GM18951 (cell line): ENCODE results near the gene GALNT16.
"Not testable (repeated sequence)": the region's sequence is repeated elsewhere in the genome, so short reads cannot be mapped to it uniquely, and the experiment has no call there.

ENCODE experiments used
- POLR2A ChIP-seq: IDR thresholded peaks from 4 replicates; pipeline ENCODE4 v1.6.1; 2011; ENCODE audit warnings: mild to moderate bottlenecking; ENCODE audit not compliant: insufficient read length, insufficient read depth; ENCODE audit errors: extremely low read depth
- in situ Hi-C: fragments of 300-500 bp; cut with MboI; formaldehyde crosslinking; loops from one replicate; pipeline ENCODE4 v1.12.0; 2022; ENCODE audit warnings: low sequenced_read_pairs, mixed read lengths, inconsistent platforms; ENCODE audit not compliant: unreplicated experiment

Gene GALNT16

GRCh38 chr14:69261761-69262331 lies 1.9 kb downstream of the GALNT16 start:
- TF ChIP-seq POLR2A: no peak
- in situ Hi-C loops: no loop called here

GRCh38 chr14:69262516-69262915 lies 2.6 kb downstream of the GALNT16 start:
- no peak for TF ChIP-seq POLR2A
- in situ Hi-C loops: no loop called here

- in situ Hi-C loops: no loop called here
- no peak for TF ChIP-seq POLR2A
Measured at GRCh38 chr14:69263364-69263763, 3.4 kb downstream of the GALNT16 start.

GRCh38 chr14:69263771-69264170 lies 3.8 kb downstream of the GALNT16 start:
- no peak for TF ChIP-seq POLR2A
- in situ Hi-C loops: no loop called here

GRCh38 chr14:69266572-69267345 lies 6.8 kb downstream of the GALNT16 start:
- in situ Hi-C loops: no loop called here
- no peak for TF ChIP-seq POLR2A

GRCh38 chr14:69267492-69267891 lies 7.5 kb downstream of the GALNT16 start:
- in situ Hi-C loops: no loop called here
- no peak for TF ChIP-seq POLR2A

GRCh38 chr14:69268223-69268622 lies 8.3 kb downstream of the GALNT16 start:
- in situ Hi-C loops: no loop called here
- no peak for TF ChIP-seq POLR2A

GRCh38 chr14:69268763-69269162 lies 8.8 kb downstream of the GALNT16 start:
- in situ Hi-C loops: no loop called here

GRCh38 chr14:69269381-69269780 lies 9.4 kb downstream of the GALNT16 start:
- no peak for TF ChIP-seq POLR2A
- in situ Hi-C loops: no loop called here

More at GRCh38 chr14:69268763-69269162, 8.8 kb downstream of the GALNT16 start:
- TF ChIP-seq POLR2A: no peak

GRCh38 chr14:69270097-69270496 lies 10.1 kb downstream of the GALNT16 start:
- TF ChIP-seq POLR2A: no peak
- in situ Hi-C loops: no loop called here

GRCh38 chr14:69270795-69271708 lies 11.1 kb downstream of the GALNT16 start:
- in situ Hi-C loops: no loop called here
- no peak for TF ChIP-seq POLR2A

GRCh38 chr14:69274321-69274720 lies 14.4 kb downstream of the GALNT16 start:
- no peak for TF ChIP-seq POLR2A
- in situ Hi-C loops: no loop called here

- no peak for TF ChIP-seq POLR2A
- in situ Hi-C loops: no loop called here
Measured at GRCh38 chr14:69275331-69275730, 15.4 kb downstream of the GALNT16 start.

GRCh38 chr14:69277356-69277755 lies 17.4 kb downstream of the GALNT16 start:
- in situ Hi-C loops: not testable (repeated sequence)

GRCh38 chr14:69280746-69281291 lies 20.9 kb downstream of the GALNT16 start:
- TF ChIP-seq POLR2A: no peak
- in situ Hi-C loops: no loop called here
